ENCODE measurements around the gene PTK7.

PTK7 gene

DNA sequence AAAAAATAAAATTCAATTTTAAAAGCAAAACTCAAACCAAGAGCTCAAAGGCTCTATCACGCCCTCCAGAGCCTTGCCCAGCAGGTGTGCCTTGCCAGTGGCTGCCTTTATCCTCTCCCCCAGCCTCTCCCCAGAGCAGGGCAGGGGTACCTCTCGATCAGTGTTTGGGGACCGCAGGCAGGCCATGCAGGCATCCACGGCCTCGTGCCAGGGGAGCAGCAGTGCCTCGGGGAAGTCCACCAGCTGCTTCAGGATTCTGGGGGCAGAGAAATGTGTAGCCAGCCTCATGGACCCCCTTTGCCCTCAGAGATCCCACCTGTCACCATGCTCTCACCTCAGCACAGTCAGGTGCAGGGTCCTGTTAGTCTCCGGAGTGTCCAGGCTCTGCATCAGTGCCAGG lies 28.1 kb upstream of the PTK7 start:
- no peak overlapping the region for H3K27ac ChIP-seq
- TF ChIP-seq, protein P1, sequence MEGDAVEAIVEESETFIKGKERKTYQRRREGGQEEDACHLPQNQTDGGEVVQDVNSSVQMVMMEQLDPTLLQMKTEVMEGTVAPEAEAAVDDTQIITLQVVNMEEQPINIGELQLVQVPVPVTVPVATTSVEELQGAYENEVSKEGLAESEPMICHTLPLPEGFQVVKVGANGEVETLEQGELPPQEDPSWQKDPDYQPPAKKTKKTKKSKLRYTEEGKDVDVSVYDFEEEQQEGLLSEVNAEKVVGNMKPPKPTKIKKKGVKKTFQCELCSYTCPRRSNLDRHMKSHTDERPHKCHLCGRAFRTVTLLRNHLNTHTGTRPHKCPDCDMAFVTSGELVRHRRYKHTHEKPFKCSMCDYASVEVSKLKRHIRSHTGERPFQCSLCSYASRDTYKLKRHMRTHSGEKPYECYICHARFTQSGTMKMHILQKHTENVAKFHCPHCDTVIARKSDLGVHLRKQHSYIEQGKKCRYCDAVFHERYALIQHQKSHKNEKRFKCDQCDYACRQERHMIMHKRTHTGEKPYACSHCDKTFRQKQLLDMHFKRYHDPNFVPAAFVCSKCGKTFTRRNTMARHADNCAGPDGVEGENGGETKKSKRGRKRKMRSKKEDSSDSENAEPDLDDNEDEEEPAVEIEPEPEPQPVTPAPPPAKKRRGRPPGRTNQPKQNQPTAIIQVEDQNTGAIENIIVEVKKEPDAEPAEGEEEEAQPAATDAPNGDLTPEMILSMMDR (conservative IDR thresholded peaks at IDR 0.05) = no peak

DNA sequence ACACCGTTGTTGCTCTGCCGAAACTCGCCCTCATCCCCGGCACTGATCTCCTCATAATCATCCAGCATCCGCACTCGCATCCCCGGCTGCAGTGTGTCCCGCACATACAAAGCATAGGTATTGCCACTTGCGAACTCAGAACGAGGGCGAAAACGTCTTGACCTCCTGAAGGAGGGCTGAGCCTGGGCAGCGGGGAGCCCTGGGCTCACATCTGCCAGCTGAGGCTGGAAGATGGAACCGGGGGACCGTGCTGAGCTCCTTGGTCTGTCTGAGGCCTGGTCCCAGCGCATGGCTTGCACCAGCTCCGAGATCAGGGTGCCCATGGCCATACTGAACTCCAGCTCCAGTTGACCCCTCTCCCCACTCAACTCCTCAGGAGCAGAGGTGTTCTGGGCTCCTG lies 25.1 kb upstream of the PTK7 start:
- no peak overlapping the region; the same call in 1 of the 2 replicates for H3K27ac ChIP-seq
- TF ChIP-seq, protein P1 (conservative IDR thresholded peaks at IDR 0.05) = no peak

DNA sequence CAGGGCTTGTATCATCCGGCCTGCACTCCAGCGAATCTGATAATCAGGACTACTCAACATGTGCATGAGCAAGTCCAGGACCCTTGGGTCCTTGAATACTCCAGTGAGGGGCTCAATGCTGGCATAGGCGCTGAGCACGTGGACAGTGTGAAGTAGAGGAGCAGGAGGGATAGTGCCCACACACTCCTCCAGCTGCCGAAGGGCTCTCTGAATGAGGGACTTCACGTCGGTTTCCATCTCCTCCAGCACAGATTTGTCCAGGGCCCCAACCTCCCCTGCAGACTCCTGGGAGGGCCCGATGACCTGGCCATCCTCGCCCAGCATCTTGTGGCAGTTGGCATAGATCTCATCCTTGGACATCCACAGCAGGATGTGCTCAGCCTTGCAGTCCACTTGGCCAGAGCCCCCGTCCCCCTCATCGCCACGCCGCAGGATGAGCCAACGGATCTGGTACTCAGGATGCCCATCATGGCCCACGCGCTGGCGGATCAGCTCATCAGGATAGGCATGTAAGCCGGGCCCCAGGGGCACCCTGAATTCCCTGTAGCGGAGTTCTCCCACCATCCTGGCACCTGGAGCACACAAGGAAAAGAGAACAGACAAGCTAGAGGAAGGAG lies 23.8 kb upstream of the PTK7 start:
- H3K27ac ChIP-seq = peak overlapping the region; percentile 94

DNA sequence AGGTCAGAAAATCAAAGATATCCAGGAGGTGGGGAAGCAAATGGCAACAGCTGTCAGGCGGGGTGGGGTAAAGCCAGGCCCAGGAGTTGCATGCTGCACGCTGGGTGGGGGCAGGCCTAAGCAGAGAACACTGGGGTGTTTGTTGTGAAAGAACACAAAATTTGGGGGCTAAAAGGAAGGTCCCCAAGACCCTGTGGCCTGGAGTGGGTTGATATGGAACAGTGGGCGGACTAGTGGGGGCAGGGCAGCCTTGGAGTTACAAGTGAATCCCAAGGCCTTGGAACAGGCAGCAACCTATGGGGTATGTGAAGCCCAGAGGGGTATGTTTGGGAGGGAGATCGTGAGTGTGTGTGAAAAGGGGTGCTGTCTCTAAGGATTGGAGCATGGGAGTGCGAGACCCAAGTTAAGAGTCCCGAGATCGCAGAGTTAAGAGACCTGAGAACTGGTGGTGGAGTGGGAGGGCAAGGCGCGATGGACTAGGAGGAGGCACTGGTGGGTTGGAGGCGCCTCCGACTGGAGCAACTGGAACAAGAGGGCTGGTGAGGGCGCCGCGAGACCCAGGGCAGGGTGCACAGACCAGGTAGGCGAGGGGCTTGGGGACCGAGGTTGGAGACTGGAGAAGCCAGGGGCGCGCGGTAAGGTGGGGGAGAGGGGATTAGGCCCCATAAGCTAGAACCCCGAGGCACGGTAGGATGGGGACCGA lies 23.1 kb upstream of the PTK7 start:
- TF ChIP-seq, protein P1 (conservative IDR thresholded peaks at IDR 0.05) = no peak
- peak overlapping the region; percentile 94 for H3K27ac ChIP-seq

More for the DNA sequence above, 23.8 kb upstream of the PTK7 start:
- TF ChIP-seq, protein P1 (conservative IDR thresholded peaks at IDR 0.05) = no peak

DNA sequence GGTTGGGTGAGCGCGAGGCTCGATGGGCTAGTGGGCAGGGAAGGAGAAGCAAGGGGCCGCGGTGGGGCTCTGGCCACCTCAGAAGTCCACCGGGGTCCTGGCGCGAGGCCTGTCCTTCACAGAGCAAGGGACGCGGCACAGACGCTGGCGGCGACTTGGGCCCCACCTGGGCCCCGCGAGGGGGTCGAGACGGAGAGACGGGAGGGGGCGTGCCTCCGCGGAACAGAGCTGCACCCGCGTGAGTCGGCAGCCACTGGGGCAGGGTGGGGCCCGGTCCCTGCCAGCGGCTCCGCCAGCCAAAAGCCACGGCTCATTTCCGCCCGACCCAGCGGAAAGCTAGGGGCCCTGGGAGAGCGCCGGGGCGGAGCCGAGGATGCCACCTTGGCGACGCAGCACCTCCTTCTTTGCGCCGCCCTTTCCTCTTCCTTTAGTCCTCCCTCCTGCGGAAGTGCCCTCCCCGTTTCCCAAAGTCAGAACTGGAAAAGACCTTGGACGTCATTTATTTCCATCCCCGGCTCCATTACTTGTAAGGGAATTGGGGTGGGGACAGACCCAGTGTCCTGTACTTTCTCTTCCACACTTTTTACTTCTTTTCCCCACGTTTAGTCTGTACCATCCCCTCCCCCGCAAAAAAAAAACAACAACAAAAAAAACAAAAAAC lies 22.4 kb upstream of the PTK7 start, which contains the start of gene CUL7:
Gene CUL7 (minus strand): TSS at position 307 of the 661 bp plus-strand sequence. CDS start 1,063 bp downstream, outside the sequence.
- TF ChIP-seq, protein P1 (conservative IDR thresholded peaks at IDR 0.05) = no peak
- peak within 1 kb of the TSS; percentile 94 for H3K27ac ChIP-seq

DNA sequence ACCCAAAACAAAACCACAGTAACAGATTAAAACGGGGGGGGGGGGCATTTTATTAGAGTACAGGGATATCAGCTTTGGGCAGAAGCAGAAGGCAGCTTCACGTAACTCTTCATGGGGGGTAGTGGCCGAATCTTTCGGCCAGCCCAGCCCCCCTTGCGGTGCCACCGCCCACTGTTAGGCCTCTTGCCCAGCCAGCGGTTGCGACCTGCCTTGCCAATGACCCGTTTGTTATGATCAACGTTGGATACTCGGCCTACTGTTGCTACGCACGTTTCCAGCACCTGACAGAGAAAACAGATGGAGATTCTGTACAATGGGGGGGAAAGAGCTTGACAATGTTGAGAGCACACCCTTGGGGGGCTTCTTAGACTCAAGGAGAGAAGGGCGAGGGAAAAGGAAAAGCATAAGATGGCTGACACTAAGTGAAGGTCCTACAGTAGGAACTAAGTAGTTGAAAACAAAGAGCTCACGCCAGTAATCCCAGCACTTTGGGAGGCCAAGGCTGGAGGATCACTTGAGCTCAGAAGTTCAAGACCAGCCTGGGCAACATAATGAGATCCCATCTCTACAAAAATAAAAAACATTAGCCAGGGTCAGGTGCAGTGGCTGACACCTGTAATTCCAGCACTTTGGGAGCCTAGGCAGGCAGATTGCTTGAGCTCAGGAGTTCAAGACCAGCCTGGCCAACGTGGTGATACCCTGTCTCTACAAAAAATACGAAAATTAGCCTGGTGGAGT lies 21.7 kb upstream of the PTK7 start:
- peak overlapping the region; percentile 94 for H3K27ac ChIP-seq
- TF ChIP-seq, protein P1 (conservative IDR thresholded peaks at IDR 0.05) = no peak

DNA sequence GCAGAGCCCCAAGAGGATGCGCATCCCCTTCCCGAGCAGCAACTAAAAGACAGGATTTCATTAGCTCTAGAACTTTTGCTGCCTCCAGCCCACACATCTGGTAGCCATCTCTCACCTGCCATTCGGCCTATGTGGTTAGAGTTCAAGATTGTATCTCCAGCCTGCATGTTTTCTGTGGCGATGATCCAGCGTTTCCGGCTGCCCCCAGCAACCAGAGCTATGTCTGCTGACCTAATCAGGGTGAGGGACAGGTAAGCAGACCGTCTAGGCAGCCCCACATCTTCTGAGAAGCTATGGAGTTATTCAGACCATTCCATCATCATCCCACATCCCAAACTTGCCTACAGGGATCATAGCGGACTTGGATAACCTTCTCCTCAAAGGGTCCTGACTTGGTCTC lies 20.1 kb upstream of the PTK7 start:
- H3K27ac ChIP-seq = no peak overlapping the region
- TF ChIP-seq, protein P1 (conservative IDR thresholded peaks at IDR 0.05) = no peak
